Inferior parietal cortex (tissue), 1 donor: ENCODE measurements around the gene NR2E3.

ENCODE experiments used
- DNase-seq: peaks from one replicate; pipeline ENCODE4 v3.0.0-alpha.2; 2016; ENCODE audit errors: extremely low spot score

Gene NR2E3

GRCh38 chr15:71810256-71811035 lies at the start of gene NR2E3:
TSS of gene NR2E3 (plus strand) at chr15:71810554. CDS start at chr15:71810744, 190 bp downstream.
- no peak for DNase-seq

- no peak for DNase-seq
Observed at GRCh38 chr15:71760852-71761251, 49.5 kb upstream of the NR2E3 start.

- no peak for DNase-seq
Observed at GRCh38 chr15:71761649-71762048, 48.7 kb upstream of the NR2E3 start.

GRCh38 chr15:71768184-71768583 lies 42.2 kb upstream of the NR2E3 start:
- no peak for DNase-seq

GRCh38 chr15:71773206-71773859 lies 37.0 kb upstream of the NR2E3 start:
- no peak for DNase-seq

- DNase-seq = no peak
Observed at GRCh38 chr15:71775856-71776255, 34.5 kb upstream of the NR2E3 start.

GRCh38 chr15:71776304-71776703 lies 34.0 kb upstream of the NR2E3 start:
- no peak for DNase-seq

GRCh38 chr15:71777216-71777943 lies 33.0 kb upstream of the NR2E3 start:
- no peak for DNase-seq

GRCh38 chr15:71779073-71779797 lies 31.1 kb upstream of the NR2E3 start:
- DNase-seq = no peak

GRCh38 chr15:71780115-71780976 lies 30.0 kb upstream of the NR2E3 start:
- peak; percentile 60 for DNase-seq

- DNase-seq = no peak
Observed at GRCh38 chr15:71781179-71781964, 29.0 kb upstream of the NR2E3 start.

GRCh38 chr15:71781965-71782265 lies 28.4 kb upstream of the NR2E3 start:
- DNase-seq = no peak

GRCh38 chr15:71782422-71783165 lies 27.8 kb upstream of the NR2E3 start:
- DNase-seq = no peak

GRCh38 chr15:71784719-71785118 lies 25.6 kb upstream of the NR2E3 start:
- no peak for DNase-seq

GRCh38 chr15:71785996-71786395 lies 24.4 kb upstream of the NR2E3 start:
- no peak for DNase-seq

GRCh38 chr15:71786673-71787072 lies 23.7 kb upstream of the NR2E3 start:
- DNase-seq = no peak

- DNase-seq = no peak
Observed at GRCh38 chr15:71788646-71789579, 21.4 kb upstream of the NR2E3 start.

GRCh38 chr15:71789616-71790015 lies 20.7 kb upstream of the NR2E3 start:
- DNase-seq = no peak

GRCh38 chr15:71790081-71790480 lies 20.3 kb upstream of the NR2E3 start:
- DNase-seq = no peak
